Ascending aorta (tissue), 2 donors: ENCODE results near the gene JMY. TPM values are rescaled to one million over a fixed set of nuclear protein-coding genes. Genes with fewer than 3 reads are reported as not detected.

Experiments
- DNase-seq, 2 donors: peaks; one replicate each; pipeline ENCODE4 v3.0.0-alpha.2; 2019; ENCODE audit warnings: low spot score in 2 of 2
- H3K27ac ChIP-seq, 2 donors: fragments of 200-600 bp; sonication (generic); one replicate each; pipeline ENCODE4 v1.5.1; 2016 to 2017; ENCODE audit warnings: mild to moderate bottlenecking in 1 of 2
- H3K27me3 ChIP-seq: fragments of 200-600 bp; sonication (generic); one replicate; pipeline ENCODE4 v1.5.1; 2017
- H3K36me3 ChIP-seq, 2 donors: fragments of 200-600 bp; sonication (generic); one replicate each; pipeline ENCODE4 v1.5.1; 2016
- H3K4me1 ChIP-seq, 2 donors: fragments of 200-600 bp; sonication (generic); one replicate each; pipeline ENCODE4 v1.5.1; 2016 to 2017; ENCODE audit warnings: mild to moderate bottlenecking in 1 of 2
- H3K4me3 ChIP-seq, 2 donors: fragments of 200-600 bp; sonication (generic); one replicate each; pipeline ENCODE4 v1.5.1; 2016 to 2017; ENCODE audit warnings: mild to moderate bottlenecking in 1 of 2
- H3K9me3 ChIP-seq, 2 donors: fragments of 200-600 bp; sonication (generic); one replicate each; pipeline ENCODE4 v1.5.1; 2016
- CTCF ChIP-seq, 3 experiments: fragments of 200-600 bp in 2 of 3; fragments of 450-650 bp in 1 of 3; sonication (generic) in 2 of 3; IDR thresholded peaks; one replicate each; pipeline ENCODE4 v1.5.1; 2016 to 2019; ENCODE audit warnings: antibody characterized with exemption in 3 of 3, mild to moderate bottlenecking in 1 of 3, moderate library complexity in 1 of 3
- intact Hi-C: fragments of 100-400 bp; cut with DNase I; formaldehyde crosslinking; loops from one replicate; pipeline ENCODE4 v1.15.1; 2023
- total RNA-seq: library from RNA; depleted of rRNA; stranded (reverse); fragments of >200 nt; gene quantifications from one replicate; pipeline ENCODE4 v1.1.0, GENCODE V29; 2016

JMY gene
- total RNA-seq, 1 donor from 2014 or later = 5.2 TPM

- no peak overlapping the region for H3K4me3 ChIP-seq
- H3K4me1 ChIP-seq = no peaks in the 10 kb centered on the region
- H3K9me3 ChIP-seq = no peaks in the 10 kb centered on the region
- TF ChIP-seq CTCF (IDR thresholded peaks at IDR 0.05) = no peak
- no peak for DNase-seq
- H3K27ac ChIP-seq = no peak overlapping the region
- H3K36me3 ChIP-seq = no peaks in the 10 kb centered on the region
- intact Hi-C loops = no loop called here
- no peaks in the 10 kb centered on the region for H3K27me3 ChIP-seq
Observed at GRCh38 chr5:79193643-79194042, 42.3 kb upstream of the JMY start.

GRCh38 chr5:79200573-79201183, 35.3 kb upstream of the JMY start:
- H3K4me1 ChIP-seq = no peaks in the 10 kb centered on the region
- H3K9me3 ChIP-seq = no peaks in the 10 kb centered on the region
- no peaks in the 10 kb centered on the region for H3K27me3 ChIP-seq
- intact Hi-C loops = no loop called here
- DNase-seq = no peak
- H3K4me3 ChIP-seq = no peak overlapping the region
- no peaks in the 10 kb centered on the region for H3K36me3 ChIP-seq
- H3K27ac ChIP-seq = no peak overlapping the region
- peak in 1 of 3 experiments; percentile 32 for TF ChIP-seq CTCF (IDR thresholded peaks at IDR 0.05)

- TF ChIP-seq CTCF (IDR thresholded peaks at IDR 0.05) = no peak
- no peak for DNase-seq
- no peaks in the 10 kb centered on the region for H3K36me3 ChIP-seq
- H3K27me3 ChIP-seq = no peaks in the 10 kb centered on the region
- no peak overlapping the region for H3K4me3 ChIP-seq
- intact Hi-C loops = no loop called here
- H3K4me1 ChIP-seq = no peaks in the 10 kb centered on the region
- H3K9me3 ChIP-seq = no peaks in the 10 kb centered on the region
- H3K27ac ChIP-seq = no peak overlapping the region
Observed at GRCh38 chr5:79201206-79201605, 34.7 kb upstream of the JMY start.

GRCh38 chr5:79202076-79202475, 33.9 kb upstream of the JMY start:
- intact Hi-C loops = no loop called here
- Histone ChIP-seq H3K27me3 (no peaks in the 10 kb centered on the region), H3K4me3 (no peak overlapping the region), H3K9me3 (no peaks in the 10 kb centered on the region), H3K36me3 (no peaks in the 10 kb centered on the region), H3K4me1 (no peaks in the 10 kb centered on the region), H3K27ac (no peak overlapping the region)
- no peak for DNase-seq
- no peak for TF ChIP-seq CTCF (IDR thresholded peaks at IDR 0.05)

GRCh38 chr5:79205965-79206364, 30.0 kb upstream of the JMY start:
- DNase-seq = no peak
- Histone ChIP-seq H3K27me3 (no peaks in the 10 kb centered on the region), H3K4me1 (no peaks in the 10 kb centered on the region), H3K4me3 (no peak overlapping the region), H3K27ac (no peak overlapping the region), H3K36me3 (no peaks in the 10 kb centered on the region), H3K9me3 (no peaks in the 10 kb centered on the region)
- intact Hi-C loops = no loop called here
- no peak for TF ChIP-seq CTCF (IDR thresholded peaks at IDR 0.05)

GRCh38 chr5:79206541-79206940, 29.4 kb upstream of the JMY start:
- H3K4me1 ChIP-seq = no peaks in the 10 kb centered on the region
- DNase-seq = no peak
- no peaks in the 10 kb centered on the region for H3K36me3 ChIP-seq
- H3K27me3 ChIP-seq = no peaks in the 10 kb centered on the region
- intact Hi-C loops = no loop called here
- no peaks in the 10 kb centered on the region for H3K9me3 ChIP-seq
- no peak for TF ChIP-seq CTCF (IDR thresholded peaks at IDR 0.05)
- H3K4me3 ChIP-seq = no peak overlapping the region
- H3K27ac ChIP-seq = no peak overlapping the region
